GM19328 (cell line): ENCODE data around the gene DDAH1.

ENCODE experiments used
- ATAC-seq: cut with Tn5 transposase; IDR thresholded peaks from one replicate; pipeline ENCODE4 v1.9.1; 2021; ENCODE audit warnings: mild to moderate bottlenecking, moderate library complexity; ENCODE audit not compliant: unreplicated experiment

The DDAH1 gene

GRCh38 chr1:85333186-85333585, 131.8 kb downstream of the DDAH1 start:
- no peak for ATAC-seq

- no peak for ATAC-seq
Measured at GRCh38 chr1:85332575-85332974, 132.4 kb downstream of the DDAH1 start.

GRCh38 chr1:85330711-85331290, 134.2 kb downstream of the DDAH1 start:
- ATAC-seq, result peak; percentile 54

- no peak for ATAC-seq
Measured at GRCh38 chr1:85330214-85330631, 134.7 kb downstream of the DDAH1 start.

GRCh38 chr1:85328713-85329397, 136.1 kb downstream of the DDAH1 start:
- no peak for ATAC-seq

GRCh38 chr1:85327759-85328158, 137.2 kb downstream of the DDAH1 start:
- ATAC-seq, result no peak

GRCh38 chr1:85326851-85327250, 138.1 kb downstream of the DDAH1 start:
- no peak for ATAC-seq

- no peak for ATAC-seq
Measured at GRCh38 chr1:85326336-85326735, 138.6 kb downstream of the DDAH1 start.

GRCh38 chr1:85325920-85326319, 139.0 kb downstream of the DDAH1 start:
- no peak for ATAC-seq

GRCh38 chr1:85323770-85324169, 141.2 kb downstream of the DDAH1 start:
- ATAC-seq, result no peak

GRCh38 chr1:85322655-85323054, 142.3 kb downstream of the DDAH1 start:
- no peak for ATAC-seq

GRCh38 chr1:85321237-85321964, 143.6 kb downstream of the DDAH1 start:
- ATAC-seq, result no peak

- no peak for ATAC-seq
Measured at GRCh38 chr1:85320371-85321131, 144.4 kb downstream of the DDAH1 start.

GRCh38 chr1:85319931-85320330, 145.0 kb downstream of the DDAH1 start:
- no peak for ATAC-seq

GRCh38 chr1:85319491-85319890, 145.5 kb downstream of the DDAH1 start:
- ATAC-seq, result no peak

GRCh38 chr1:85318217-85318616, 146.7 kb downstream of the DDAH1 start:
- no peak for ATAC-seq

GRCh38 chr1:85317560-85317959, 147.4 kb downstream of the DDAH1 start:
- ATAC-seq, result no peak

- no peak for ATAC-seq
Measured at GRCh38 chr1:85316321-85316720, 148.6 kb downstream of the DDAH1 start.

- no peak for ATAC-seq
Measured at GRCh38 chr1:85315789-85316188, 149.2 kb downstream of the DDAH1 start.

- ATAC-seq, result no peak
Measured at GRCh38 chr1:85314726-85315125, 150.2 kb downstream of the DDAH1 start.
